HepG2 (cell line): ENCODE measurements around the gene PLBD2. TPM values are rescaled to one million over a fixed set of nuclear protein-coding genes. Genes with fewer than 3 reads are reported as not detected.
A peak's percentile ranks its signal among the peaks of the same experiment; 100 is the strongest.

Experiments
- ARID4A ChIP-seq: sonication (generic); formaldehyde crosslinking; IDR thresholded peaks from 2 replicates; pipeline ENCODE4 v1.5.0; 2020; ENCODE audit warnings: mild to moderate bottlenecking, missing genetic modification reagents, borderline replicate concordance
- ARNT ChIP-seq: fragments of 450-650 bp; IDR thresholded peaks from 2 replicates; pipeline ENCODE4 v1.6.1; 2017
- ELF1 ChIP-seq: sonication (generic); formaldehyde crosslinking; IDR thresholded peaks from 2 replicates; pipeline ENCODE4 v1.4.0; 2020; ENCODE audit warnings: missing genetic modification reagents
- GABPB1 ChIP-seq: IDR thresholded peaks from 2 replicates; pipeline ENCODE4 v1.6.1; 2016; ENCODE audit warnings: mild to moderate bottlenecking, missing genetic modification reagents, moderate library complexity, missing compliant biosample characterization
- HIVEP1 ChIP-seq: sonication (generic); formaldehyde crosslinking; IDR thresholded peaks from 2 replicates; pipeline ENCODE4 v1.4.0; 2020; ENCODE audit warnings: mild to moderate bottlenecking, missing genetic modification reagents
- NCOA2 ChIP-seq: sonication (generic); formaldehyde crosslinking; IDR thresholded peaks from 2 replicates; pipeline ENCODE4 v1.8.0; 2022; ENCODE audit warnings: inconsistent platforms
- PHF5A ChIP-seq: IDR thresholded peaks from one replicate; pipeline ENCODE4 v1.6.1; 2018; ENCODE audit warnings: low read depth, missing genetic modification reagents; ENCODE audit not compliant: unreplicated experiment
- POLR2A ChIP-seq, 2 experiments: IDR thresholded peaks; 2 replicates each; pipeline ENCODE4 v1.6.1; 2011; ENCODE audit warnings: low read depth in 2 of 2, low read length in 2 of 2, mild to moderate bottlenecking in 1 of 2, moderate library complexity in 1 of 2; ENCODE audit not compliant: insufficient read depth in 1 of 2
- RCOR2 ChIP-seq: IDR thresholded peaks from 2 replicates; pipeline ENCODE4 v1.6.1; 2016; ENCODE audit warnings: missing biosample characterization, missing genetic modification reagents
- SALL2 ChIP-seq: sonication (generic); formaldehyde crosslinking; IDR thresholded peaks from 2 replicates; pipeline ENCODE4 v1.8.1; 2023; ENCODE audit warnings: mild to moderate bottlenecking, missing genetic modification reagents, inconsistent platforms
- TBX2 ChIP-seq: sonication (generic); formaldehyde crosslinking; IDR thresholded peaks from 2 replicates; pipeline ENCODE4 v1.5.0; 2020; ENCODE audit warnings: missing genetic modification reagents, mild to moderate bottlenecking, borderline replicate concordance
- YEATS4 ChIP-seq: sonication (generic); formaldehyde crosslinking; IDR thresholded peaks from 2 replicates; pipeline ENCODE4 v1.4.0; 2020; ENCODE audit warnings: missing genetic modification reagents, borderline replicate concordance
- ZC3H4 ChIP-seq: sonication (generic); formaldehyde crosslinking; IDR thresholded peaks from 2 replicates; pipeline ENCODE4 v1.4.0; 2020; ENCODE audit warnings: missing genetic modification reagents, borderline replicate concordance
- ZNF547 ChIP-seq: sonication (generic); formaldehyde crosslinking; IDR thresholded peaks from 2 replicates; pipeline ENCODE4 v1.5.1; 2020; ENCODE audit warnings: mild to moderate bottlenecking, missing genetic modification reagents
- polyA plus RNA-seq, 8 experiments: library from polyadenylated mRNA; depleted of rRNA in 3 of 8; stranded (reverse) in 7 of 8; unstranded in 1 of 8; fragments of >200 nt; fragmentation: Illumina TruSeq in 4 of 8; extraction: Trizol in 4 of 8; gene quantifications; 2 replicates each; pipeline versions ENCODE4 v1.2.1 to v1.2.3, GENCODE V29; 2011 to 2016; ENCODE audit warnings: low read depth in 4 of 8, missing spikeins in 1 of 8, mixed read lengths in 1 of 8; ENCODE audit not compliant: insufficient read depth in 1 of 8
- total RNA-seq, 5 experiments: library from RNA; depleted of rRNA; stranded (reverse); fragments of >200 nt; fragmentation: Illumina TruSeq; extraction: Trizol; gene quantifications; 2 replicates each; pipeline ENCODE4 v1.2.3, GENCODE V29; 2016; ENCODE audit warnings: low read depth in 1 of 5
- TF ChIP-seq, protein P1 (sequence below): sonication (generic); formaldehyde crosslinking; IDR thresholded peaks from 2 replicates; pipeline ENCODE4 v1.5.0; 2020; ENCODE audit warnings: missing genetic modification reagents, mild to moderate bottlenecking, borderline replicate concordance
- TF ChIP-seq, protein P2 (sequence below): sonication (generic); formaldehyde crosslinking; IDR thresholded peaks from 2 replicates; pipeline ENCODE4 v1.4.0; 2020; ENCODE audit warnings: missing genetic modification reagents
- TF ChIP-seq, protein P3 (sequence below): sonication (generic); formaldehyde crosslinking; IDR thresholded peaks from 2 replicates; pipeline ENCODE4 v1.5.1; 2020; ENCODE audit warnings: missing genetic modification reagents, mild to moderate bottlenecking, borderline replicate concordance
- TF ChIP-seq, protein P4 (sequence below): sonication (generic); formaldehyde crosslinking; IDR thresholded peaks from 2 replicates; pipeline ENCODE4 v1.8.0; 2022; ENCODE audit warnings: missing genetic modification reagents, mild to moderate bottlenecking, moderate library complexity, borderline replicate concordance

Gene PLBD2
- total and polyA plus RNA-seq, 2 of the 13 experiments (the other 11 are each of a cell fraction or from before 2014, with no cell fraction given), result 6.7 to 8.5 TPM

DNA sequence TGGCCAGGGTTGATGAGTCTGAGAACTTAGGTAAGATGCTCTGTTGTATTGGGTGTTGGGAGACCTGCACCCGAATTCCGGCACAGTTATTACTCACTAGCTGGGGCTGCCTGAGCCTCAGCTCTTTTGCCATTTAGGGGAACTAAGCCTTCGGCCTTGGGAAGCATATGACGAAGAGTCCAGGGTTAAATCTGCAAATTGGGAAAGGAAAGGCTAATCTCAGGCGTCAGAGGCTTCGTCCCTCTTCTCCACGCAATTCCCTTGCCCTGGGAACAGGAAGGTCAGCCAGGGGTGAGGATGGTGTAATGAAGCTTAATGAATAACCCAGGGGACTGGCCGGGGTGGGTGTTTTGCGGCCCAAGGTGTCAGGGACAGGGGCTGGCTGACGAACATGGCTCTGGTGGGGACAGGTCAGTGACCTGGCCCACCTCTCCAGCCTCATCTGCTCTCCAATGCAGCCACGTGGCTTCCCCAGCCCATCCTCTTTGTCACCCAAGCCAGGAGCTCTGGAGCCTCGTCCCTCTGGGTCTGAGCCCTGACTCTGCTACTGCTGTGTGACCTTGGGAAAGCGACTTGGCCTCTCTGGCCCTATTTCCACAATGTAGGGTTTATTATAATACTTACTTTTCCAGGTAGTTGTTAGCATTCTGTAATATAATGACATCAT is 60.0 kb downstream of the PLBD2 start (continued):
- TF ChIP-seq, protein P1, sequence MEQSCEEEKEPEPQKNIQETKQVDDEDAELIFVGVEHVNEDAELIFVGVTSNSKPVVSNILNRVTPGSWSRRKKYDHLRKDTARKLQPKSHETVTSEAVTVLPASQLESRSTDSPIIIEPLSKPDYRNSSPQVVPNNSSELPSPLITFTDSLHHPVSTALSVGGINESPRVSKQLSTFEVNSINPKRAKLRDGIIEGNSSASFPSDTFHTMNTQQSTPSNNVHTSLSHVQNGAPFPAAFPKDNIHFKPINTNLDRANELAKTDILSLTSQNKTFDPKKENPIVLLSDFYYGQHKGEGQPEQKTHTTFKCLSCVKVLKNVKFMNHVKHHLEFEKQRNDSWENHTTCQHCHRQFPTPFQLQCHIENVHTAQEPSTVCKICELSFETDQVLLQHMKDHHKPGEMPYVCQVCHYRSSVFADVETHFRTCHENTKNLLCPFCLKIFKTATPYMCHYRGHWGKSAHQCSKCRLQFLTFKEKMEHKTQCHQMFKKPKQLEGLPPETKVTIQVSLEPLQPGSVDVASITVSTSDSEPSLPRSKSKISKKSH (CRISPR knock-in tag), result no peak
- TF ChIP-seq, protein P2, sequence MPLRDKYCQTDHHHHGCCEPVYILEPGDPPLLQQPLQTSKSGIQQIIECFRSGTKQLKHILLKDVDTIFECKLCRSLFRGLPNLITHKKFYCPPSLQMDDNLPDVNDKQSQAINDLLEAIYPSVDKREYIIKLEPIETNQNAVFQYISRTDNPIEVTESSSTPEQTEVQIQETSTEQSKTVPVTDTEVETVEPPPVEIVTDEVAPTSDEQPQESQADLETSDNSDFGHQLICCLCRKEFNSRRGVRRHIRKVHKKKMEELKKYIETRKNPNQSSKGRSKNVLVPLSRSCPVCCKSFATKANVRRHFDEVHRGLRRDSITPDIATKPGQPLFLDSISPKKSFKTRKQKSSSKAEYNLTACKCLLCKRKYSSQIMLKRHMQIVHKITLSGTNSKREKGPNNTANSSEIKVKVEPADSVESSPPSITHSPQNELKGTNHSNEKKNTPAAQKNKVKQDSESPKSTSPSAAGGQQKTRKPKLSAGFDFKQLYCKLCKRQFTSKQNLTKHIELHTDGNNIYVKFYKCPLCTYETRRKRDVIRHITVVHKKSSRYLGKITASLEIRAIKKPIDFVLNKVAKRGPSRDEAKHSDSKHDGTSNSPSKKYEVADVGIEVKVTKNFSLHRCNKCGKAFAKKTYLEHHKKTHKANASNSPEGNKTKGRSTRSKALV (CRISPR knock-in tag), result 0 out of 2 replicates have a peak, but pooled peaks have one; percentile 28
- no peak for TF ChIP-seq ARNT
- peak; percentile 30; the same call in 1 of the 2 replicates for TF ChIP-seq ARID4A (CRISPR knock-in tag)
- no peak for TF ChIP-seq NCOA2 (CRISPR knock-in tag)
- TF ChIP-seq, protein P3, sequence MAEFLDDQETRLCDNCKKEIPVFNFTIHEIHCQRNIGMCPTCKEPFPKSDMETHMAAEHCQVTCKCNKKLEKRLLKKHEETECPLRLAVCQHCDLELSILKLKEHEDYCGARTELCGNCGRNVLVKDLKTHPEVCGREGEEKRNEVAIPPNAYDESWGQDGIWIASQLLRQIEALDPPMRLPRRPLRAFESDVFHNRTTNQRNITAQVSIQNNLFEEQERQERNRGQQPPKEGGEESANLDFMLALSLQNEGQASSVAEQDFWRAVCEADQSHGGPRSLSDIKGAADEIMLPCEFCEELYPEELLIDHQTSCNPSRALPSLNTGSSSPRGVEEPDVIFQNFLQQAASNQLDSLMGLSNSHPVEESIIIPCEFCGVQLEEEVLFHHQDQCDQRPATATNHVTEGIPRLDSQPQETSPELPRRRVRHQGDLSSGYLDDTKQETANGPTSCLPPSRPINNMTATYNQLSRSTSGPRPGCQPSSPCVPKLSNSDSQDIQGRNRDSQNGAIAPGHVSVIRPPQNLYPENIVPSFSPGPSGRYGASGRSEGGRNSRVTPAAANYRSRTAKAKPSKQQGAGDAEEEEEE, result no peak
- TF ChIP-seq GABPB1 (CRISPR knock-in tag), result peak; percentile 24; the same call in 1 of the 2 replicates
- no peak for TF ChIP-seq ELF1 (CRISPR knock-in tag)
- 0 out of 2 replicates have a peak, but pooled peaks have one; percentile 17 for TF ChIP-seq YEATS4 (CRISPR knock-in tag)
- TF ChIP-seq, protein P4, sequence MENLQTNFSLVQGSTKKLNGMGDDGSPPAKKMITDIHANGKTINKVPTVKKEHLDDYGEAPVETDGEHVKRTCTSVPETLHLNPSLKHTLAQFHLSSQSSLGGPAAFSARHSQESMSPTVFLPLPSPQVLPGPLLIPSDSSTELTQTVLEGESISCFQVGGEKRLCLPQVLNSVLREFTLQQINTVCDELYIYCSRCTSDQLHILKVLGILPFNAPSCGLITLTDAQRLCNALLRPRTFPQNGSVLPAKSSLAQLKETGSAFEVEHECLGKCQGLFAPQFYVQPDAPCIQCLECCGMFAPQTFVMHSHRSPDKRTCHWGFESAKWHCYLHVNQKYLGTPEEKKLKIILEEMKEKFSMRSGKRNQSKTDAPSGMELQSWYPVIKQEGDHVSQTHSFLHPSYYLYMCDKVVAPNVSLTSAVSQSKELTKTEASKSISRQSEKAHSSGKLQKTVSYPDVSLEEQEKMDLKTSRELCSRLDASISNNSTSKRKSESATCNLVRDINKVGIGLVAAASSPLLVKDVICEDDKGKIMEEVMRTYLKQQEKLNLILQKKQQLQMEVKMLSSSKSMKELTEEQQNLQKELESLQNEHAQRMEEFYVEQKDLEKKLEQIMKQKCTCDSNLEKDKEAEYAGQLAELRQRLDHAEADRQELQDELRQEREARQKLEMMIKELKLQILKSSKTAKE (CRISPR knock-in tag), result 0 out of 2 replicates have a peak, but pooled peaks have one; percentile 13
- no peak for TF ChIP-seq ZNF547 (CRISPR knock-in tag)
- TF ChIP-seq PHF5A, result no peak
- TF ChIP-seq SALL2 (CRISPR knock-in tag), result peak; percentile 40; the same call in 1 of the 2 replicates
- TF ChIP-seq TBX2 (CRISPR knock-in tag), result peak; percentile 95
- no peak for TF ChIP-seq POLR2A (IDR thresholded peaks at IDR 0.05; ENCODE audit: insufficient read depth in 1 of 2, low read depth in 2 of 2, low read length in 2 of 2)
- TF ChIP-seq HIVEP1 (CRISPR knock-in tag), result no peak
- TF ChIP-seq ZC3H4, result no peak
- peak; percentile 69 for TF ChIP-seq RCOR2 (CRISPR knock-in tag)
